Measurements from ENCODE around the gene SLIT1.

- no peak for TF ChIP-seq FOXK2 (IDR thresholded peaks at IDR 0.05)
- no peak for TF ChIP-seq FOXA1 (IDR thresholded peaks at IDR 0.05)
- no peak for TF ChIP-seq FOXM1 (IDR thresholded peaks at IDR 0.05; ENCODE audit: borderline replicate concordance)
- TF ChIP-seq TARDBP (IDR thresholded peaks at IDR 0.05): no peak
- TF ChIP-seq BHLHE40 (IDR thresholded peaks at IDR 0.05; ENCODE audit: borderline replicate concordance): no peak
- TF ChIP-seq SUZ12 (IDR thresholded peaks at IDR 0.05): no peak
- no peak for TF ChIP-seq PKNOX1 (IDR thresholded peaks at IDR 0.05)
- TF ChIP-seq HDGF (IDR thresholded peaks at IDR 0.05; ENCODE audit: borderline replicate concordance): no peak
These were observed 154.9 kb downstream of the SLIT1 start for GRCh38 chr10:97030894-97031293.
